Mesendoderm (in vitro differentiated cells): ENCODE data around the gene KMT5C.
A peak's percentile ranks its signal among the peaks of the same experiment; 100 is the strongest.

Experiments used
- DNase-seq: peaks from one replicate; pipeline ENCODE4 v3.0.0; 2013
- H2AK5ac ChIP-seq: 2 replicates; pipeline ENCODE4 v1.6.1; 2013; ENCODE audit warnings: low read length, inconsistent platforms
- H2BK120ac ChIP-seq: 2 replicates; pipeline ENCODE4 v1.6.1; 2013; ENCODE audit warnings: low read depth, mild to moderate bottlenecking, low read length, moderate library complexity, mixed read lengths
- H2BK15ac ChIP-seq: replicated peaks from 2 replicates; pipeline ENCODE4 v1.6.1; 2013; ENCODE audit warnings: low read depth, mild to moderate bottlenecking, moderate library complexity
- H2BK5ac ChIP-seq: 2 replicates; pipeline ENCODE4 v1.6.1; 2013; ENCODE audit warnings: low read length, inconsistent platforms
- H3K18ac ChIP-seq: 2 replicates; pipeline ENCODE4 v1.6.1; 2013; ENCODE audit warnings: mild to moderate bottlenecking, low read length, mixed read lengths
- H3K23ac ChIP-seq: one replicate; pipeline ENCODE4 v1.6.1; 2013; ENCODE audit warnings: low read length
- H3K27ac ChIP-seq: 2 replicates; pipeline ENCODE4 v1.5.1; 2013; ENCODE audit warnings: low read depth, mild to moderate bottlenecking, inconsistent platforms, low read length, moderate library complexity
- H3K27me3 ChIP-seq: 2 replicates; pipeline ENCODE4 v1.6.1; 2013; ENCODE audit warnings: low read length, control low read depth, mild to moderate bottlenecking, inconsistent platforms; ENCODE audit not compliant: insufficient read depth, poor library complexity
- H3K36me3 ChIP-seq: 2 replicates; pipeline ENCODE4 v1.6.1; 2013; ENCODE audit warnings: low read length, inconsistent platforms; ENCODE audit not compliant: control insufficient read depth, insufficient read depth
- H3K4ac ChIP-seq: one replicate; pipeline ENCODE4 v1.6.1; 2013; ENCODE audit warnings: low read depth, mild to moderate bottlenecking, low read length, moderate library complexity
- H3K4me1 ChIP-seq: 2 replicates; pipeline ENCODE4 v1.6.1; 2013; ENCODE audit warnings: low read depth, low read length, inconsistent platforms; ENCODE audit not compliant: control insufficient read depth
- H3K4me2 ChIP-seq: 2 replicates; pipeline ENCODE4 v1.6.1; 2013; ENCODE audit warnings: low read length
- H3K4me3 ChIP-seq: 2 replicates; pipeline ENCODE4 v1.5.1; 2013; ENCODE audit warnings: mild to moderate bottlenecking, low read length
- H3K56ac ChIP-seq: one replicate; pipeline ENCODE4 v1.6.1; 2013; ENCODE audit warnings: low read length
- H3K79me1 ChIP-seq: 2 replicates; pipeline ENCODE4 v1.6.1; 2013; ENCODE audit warnings: low read length, inconsistent platforms
- H3K79me2 ChIP-seq: 2 replicates; pipeline ENCODE4 v1.6.1; 2013; ENCODE audit warnings: mild to moderate bottlenecking, low read length; ENCODE audit not compliant: control insufficient read depth, insufficient read depth
- H3K9ac ChIP-seq: 2 replicates; pipeline ENCODE4 v1.6.1; 2013; ENCODE audit warnings: low read length, inconsistent platforms
- H4K5ac ChIP-seq: one replicate; pipeline ENCODE4 v1.6.1; 2013; ENCODE audit warnings: low read length
- H4K8ac ChIP-seq: one replicate; pipeline ENCODE4 v1.6.1; 2013; ENCODE audit warnings: low read depth, mild to moderate bottlenecking, control low read depth, low read length, moderate library complexity
- WGBS: extraction: QIAGEN DNeasy Blood & Tissue Kit; methylation state at CpG from one replicate; pipeline ENCODE4 v1.1.7; 2013; ENCODE audit warnings: low lambda C conversion rate, missing lambda C conversion rate; ENCODE audit not compliant: insufficient coverage; ENCODE audit errors: extremely low coverage; 5-methylcytosine and 5-hydroxymethylcytosine counted together

Gene KMT5C

GRCh38 chr19:55373993-55374757 is 34.5 kb downstream of the KMT5C start:
- Histone ChIP-seq H2AK5ac (no peak overlapping the region), H4K8ac (no peak overlapping the region), H4K5ac (no peak overlapping the region), H3K4me1 (peaks cover 5% of the 10 kb centered on the region), H2BK120ac (no peak overlapping the region), H3K56ac (peak overlapping the region; percentile 62), H3K4ac (no peak overlapping the region), H3K27me3 (peaks cover 3% of the 10 kb centered on the region), H3K9ac (peak overlapping the region; percentile 37), H3K4me3 (no peak overlapping the region), H3K36me3 (no peaks in the 10 kb centered on the region), H3K79me2 (no peaks in the 10 kb centered on the region), H3K4me2 (no peak overlapping the region), H2BK5ac (no peak overlapping the region), H3K27ac (peak overlapping the region; percentile 75), H3K18ac (peak overlapping the region; percentile 7), H3K23ac (no peak overlapping the region), H2BK15ac (no peak overlapping the region), H3K79me1 (no peaks in the 10 kb centered on the region)
- no CpG with 5 or more reads among the region's 31 CpGs for WGBS
- peak; percentile 68 for DNase-seq

- Histone ChIP-seq H4K5ac (no peak within 1 kb of the TSS), H3K4me1 (peaks cover 5% of the 10 kb centered on the region), H3K56ac (peak within 1 kb of the TSS; percentile 30), H3K36me3 (no peaks in the 10 kb centered on the region), H3K9ac (peak within 1 kb of the TSS; percentile 38), H4K8ac (no peak within 1 kb of the TSS), H3K4me3 (no peak within 1 kb of the TSS), H3K23ac (no peak within 1 kb of the TSS), H3K27me3 (no peaks in the 10 kb centered on the region), H2AK5ac (no peak within 1 kb of the TSS), H3K18ac (peak within 1 kb of the TSS; percentile 12), H3K79me1 (no peaks in the 10 kb centered on the region), H3K27ac (no peak within 1 kb of the TSS), H2BK15ac (no peak within 1 kb of the TSS), H3K79me2 (no peaks in the 10 kb centered on the region), H2BK5ac (no peak within 1 kb of the TSS), H3K4ac (no peak within 1 kb of the TSS), H2BK120ac (no peak within 1 kb of the TSS), H3K4me2 (no peak within 1 kb of the TSS)
- no CpG with 5 or more reads among the region's 21 CpGs for WGBS
- peak; percentile 86 for DNase-seq
These were observed 36.7 kb downstream of the KMT5C start, which contains the start of gene TMEM190 for GRCh38 chr19:55376241-55376933. Gene TMEM190 (plus strand): TSS chr19:55376826. CDS start chr19:55376854, 28 bp downstream.

GRCh38 chr19:55377356-55378131 is 37.9 kb downstream of the KMT5C start:
- Histone ChIP-seq H3K23ac (no peak overlapping the region), H4K5ac (no peak overlapping the region), H3K18ac (peak overlapping the region; percentile 12), H3K79me1 (no peaks in the 10 kb centered on the region), H3K27ac (no peak overlapping the region), H3K4me2 (peak overlapping the region; percentile 7), H3K79me2 (no peaks in the 10 kb centered on the region), H3K56ac (peak overlapping the region; percentile 50), H3K4me3 (no peak overlapping the region), H3K4me1 (peaks cover 5% of the 10 kb centered on the region), H2BK15ac (no peak overlapping the region), H2BK120ac (no peak overlapping the region), H3K27me3 (no peaks in the 10 kb centered on the region), H3K9ac (peak overlapping the region; percentile 38), H2BK5ac (no peak overlapping the region), H3K4ac (no peak overlapping the region), H3K36me3 (no peaks in the 10 kb centered on the region), H4K8ac (no peak overlapping the region), H2AK5ac (no peak overlapping the region)
- DNase-seq, result no peak
- WGBS, result no CpG with 5 or more reads among the region's 43 CpGs

GRCh38 chr19:55379174-55379573 is 39.5 kb downstream of the KMT5C start:
- H3K79me2 ChIP-seq, result no peaks in the 10 kb centered on the region
- H3K4me3 ChIP-seq, result no peak overlapping the region
- no peak for DNase-seq
- H3K56ac ChIP-seq, result no peak overlapping the region
- H4K5ac ChIP-seq, result no peak overlapping the region
- no peak overlapping the region for H3K4me2 ChIP-seq
- WGBS, result no CpG with 5 or more reads among the region's 11 CpGs
- H3K79me1 ChIP-seq, result no peaks in the 10 kb centered on the region
- H3K4ac ChIP-seq, result no peak overlapping the region
- H3K23ac ChIP-seq, result no peak overlapping the region
- no peak overlapping the region for H2AK5ac ChIP-seq
- no peak overlapping the region for H3K9ac ChIP-seq
- H3K27ac ChIP-seq, result no peak overlapping the region
- peaks cover 5% of the 10 kb centered on the region for H3K4me1 ChIP-seq
- H2BK5ac ChIP-seq, result no peak overlapping the region
- H3K27me3 ChIP-seq, result no peaks in the 10 kb centered on the region
- H2BK15ac ChIP-seq, result no peak overlapping the region
- no peak overlapping the region for H3K18ac ChIP-seq
- no peak overlapping the region for H4K8ac ChIP-seq
- no peaks in the 10 kb centered on the region for H3K36me3 ChIP-seq
- no peak overlapping the region for H2BK120ac ChIP-seq

- peaks cover 12% of the 10 kb centered on the region for H3K79me2 ChIP-seq
- H3K36me3 ChIP-seq, result peaks cover 1% of the 10 kb centered on the region
- no peak overlapping the region for H4K5ac ChIP-seq
- peaks cover 6% of the 10 kb centered on the region for H3K79me1 ChIP-seq
- H2BK120ac ChIP-seq, result no peak overlapping the region
- no peak overlapping the region for H3K18ac ChIP-seq
- no peaks in the 10 kb centered on the region for H3K27me3 ChIP-seq
- no peak overlapping the region for H3K4me3 ChIP-seq
- no peak overlapping the region for H3K4me2 ChIP-seq
- DNase-seq, result no peak
- no peak overlapping the region for H2BK15ac ChIP-seq
- no peak overlapping the region for H2AK5ac ChIP-seq
- no peak overlapping the region for H3K4ac ChIP-seq
- no peak overlapping the region for H4K8ac ChIP-seq
- no peak overlapping the region for H3K23ac ChIP-seq
- 100% methylated on average over 3 of the region's 5 CpGs for WGBS
- H3K9ac ChIP-seq, result no peak overlapping the region
- no peak overlapping the region for H3K56ac ChIP-seq
- H3K4me1 ChIP-seq, result peaks cover 6% of the 10 kb centered on the region
- H2BK5ac ChIP-seq, result no peak overlapping the region
- H3K27ac ChIP-seq, result no peak overlapping the region
These were observed 42.3 kb downstream of the KMT5C start for GRCh38 chr19:55382013-55382412.
